A549 (cell line): ENCODE data around the gene ESRRG. TPM values are rescaled to one million over a fixed set of nuclear protein-coding genes. Genes with fewer than 3 reads are reported as not detected.

ENCODE experiments used
- ATAC-seq, 2 experiments: fragments of 200-7000 bp in 1 of 2; fragments of >200 bp in 1 of 2; cut with Nextera tagmentation in 1 of 2; cut with Tn5 transposase in 1 of 2; 3 replicates each; pipeline versions ENCODE4 v1.8.0 to v1.9.1; 2018 to 2020; ENCODE audit warnings: mild to moderate bottlenecking in 1 of 2, moderate library complexity in 1 of 2
- CTCF ChIA-PET: fragments of 300-600 bp; sonication (Branson Sonifier 250); formaldehyde crosslinking; extraction: SDS; loops from one replicate; lab custom pipeline; 2021; ENCODE audit warnings: antibody characterized with exemption, inconsistent platforms; lab: Yijun Ruan, JAX
- POLR2A ChIA-PET: fragments of 350-600 bp; formaldehyde crosslinking; extraction: SDS; loops from one replicate; lab custom pipeline; 2021; ENCODE audit warnings: antibody characterized with exemption, inconsistent platforms; lab: Yijun Ruan, JAX
- DNase-seq, 2 experiments: peaks; one replicate each; pipeline versions ENCODE4 v3.0.0 to v3.0.0-alpha.2; 2011 to 2016; ENCODE audit warnings: low read depth in 1 of 2, low spot score in 1 of 2
- FAIRE-seq: peaks from 2 replicates; lab custom pipeline; 2011; peaks lifted over from hg19 to GRCh38; lab: Jason Lieb, UNC
- H3K27ac ChIP-seq, 2 experiments: fragments of >200 bp; sonication (Bioruptor Twin); formaldehyde crosslinking; 3 replicates each; pipeline ENCODE4 v1.5.1; 2016 to 2017
- H3K4me1 ChIP-seq: fragments of >200 bp; sonication (Bioruptor Twin); formaldehyde crosslinking; 3 replicates; pipeline ENCODE4 v1.6.1; 2016
- H3K4me2 ChIP-seq: fragments of >200 bp; sonication (Bioruptor Twin); formaldehyde crosslinking; 3 replicates; pipeline ENCODE4 v1.6.1; 2016
- H3K4me3 ChIP-seq: fragments of >200 bp; sonication (Bioruptor Twin); formaldehyde crosslinking; 3 replicates; pipeline ENCODE4 v1.5.1; 2016
- H3K9me3 ChIP-seq: fragments of >200 bp; sonication (Bioruptor Twin); formaldehyde crosslinking; 3 replicates; pipeline ENCODE4 v1.6.1; 2016
- ATOH8 ChIP-seq: fragments of 250-450 bp; sonication (Bioruptor Pico); IDR thresholded peaks from 2 replicates; pipeline ENCODE4 v1.5.0; 2020; ENCODE audit warnings: low read depth, mild to moderate bottlenecking, moderate library complexity
- CBX8 ChIP-seq: fragments of 200-600 bp; sonication (generic); IDR thresholded peaks from 2 replicates; pipeline ENCODE4 v1.6.1; 2016
- EHF ChIP-seq: fragments of 250-450 bp; sonication (Bioruptor Pico); IDR thresholded peaks from 2 replicates; pipeline ENCODE4 v1.5.0; 2020; ENCODE audit warnings: mild to moderate bottlenecking
- ESRRA ChIP-seq: fragments of 150-350 bp; IDR thresholded peaks from 2 replicates; pipeline ENCODE4 v1.6.1; 2014; ENCODE audit warnings: mild to moderate bottlenecking, low read length, borderline replicate concordance
- FOSB ChIP-seq: fragments of 250-450 bp; sonication (Bioruptor Pico); IDR thresholded peaks from 2 replicates; pipeline ENCODE4 v1.5.0; 2020; ENCODE audit warnings: mild to moderate bottlenecking, moderate library complexity
- FOXS1 ChIP-seq: fragments of 250-450 bp; sonication (Bioruptor Pico); IDR thresholded peaks from 2 replicates; pipeline ENCODE4 v1.5.0; 2020; ENCODE audit warnings: mild to moderate bottlenecking, moderate library complexity
- GATA3 ChIP-seq: IDR thresholded peaks from 2 replicates; pipeline ENCODE4 v1.6.1; 2012; ENCODE audit warnings: borderline replicate concordance
- HEYL ChIP-seq: fragments of 250-450 bp; sonication (Bioruptor Pico); IDR thresholded peaks from 2 replicates; pipeline ENCODE4 v1.8.0; 2021; ENCODE audit warnings: mild to moderate bottlenecking, moderate library complexity
- MAFK ChIP-seq: fragments of 450-650 bp; IDR thresholded peaks from 2 replicates; pipeline ENCODE4 v1.6.1; 2014; ENCODE audit not compliant: partially characterized antibody
- MAZ ChIP-seq: fragments of 150-350 bp; IDR thresholded peaks from 2 replicates; pipeline ENCODE4 v1.6.1; 2014; ENCODE audit warnings: antibody characterized with exemption, low read depth, low read length, borderline replicate concordance
- MYC ChIP-seq: IDR thresholded peaks from 2 replicates; pipeline ENCODE4 v1.6.1; 2012; ENCODE audit warnings: mild to moderate bottlenecking, inconsistent platforms, low read length, improper control_type of control experiment, borderline replicate concordance
- NFE2L2 ChIP-seq: fragments of 150-350 bp; conservative IDR thresholded peaks from 2 replicates; pipeline ENCODE4 v1.6.1; 2014; ENCODE audit warnings: low read length
- NPAS2 ChIP-seq: fragments of 250-450 bp; sonication (Bioruptor Pico); IDR thresholded peaks from 2 replicates; pipeline ENCODE4 v1.8.0; 2022; ENCODE audit warnings: mild to moderate bottlenecking, moderate library complexity, borderline replicate concordance
- POLR2AphosphoS2 ChIP-seq: conservative IDR thresholded peaks from 2 replicates; pipeline ENCODE4 v1.6.1; 2012; ENCODE audit warnings: low read length, improper control_type of control experiment, inconsistent platforms
- RAD21 ChIP-seq, 2 experiments: fragments of >200 bp in 1 of 2; sonication (Bioruptor Twin) in 1 of 2; formaldehyde crosslinking in 1 of 2; IDR thresholded peaks in 1 of 2; conservative IDR thresholded peaks in 1 of 2; 2 replicates in 1 of 2; 3 replicates in 1 of 2; pipeline ENCODE4 v1.6.1; 2012 to 2018; ENCODE audit warnings: inconsistent platforms in 1 of 2
- RCOR1 ChIP-seq: fragments of 150-350 bp; IDR thresholded peaks from 2 replicates; pipeline ENCODE4 v1.6.1; 2014; ENCODE audit warnings: antibody characterized with exemption, low read length, low read depth
- RFX5 ChIP-seq: fragments of 450-650 bp; IDR thresholded peaks from 2 replicates; pipeline ENCODE4 v1.7.1; 2014; ENCODE audit warnings: antibody characterized with exemption, mild to moderate bottlenecking, moderate library complexity
- TP53 ChIP-seq: fragments of 250-450 bp; sonication (Bioruptor Pico); IDR thresholded peaks from 2 replicates; pipeline ENCODE4 v1.5.0; 2021; ENCODE audit warnings: mild to moderate bottlenecking, moderate library complexity
- USF2 ChIP-seq: fragments of 450-650 bp; IDR thresholded peaks from 2 replicates; pipeline ENCODE4 v1.6.1; 2014; ENCODE audit warnings: antibody characterized with exemption
- ZFP36 ChIP-seq: fragments of 450-650 bp; IDR thresholded peaks from 2 replicates; pipeline ENCODE4 v1.6.1; 2014; ENCODE audit warnings: borderline replicate concordance; ENCODE audit not compliant: partially characterized antibody
- WGBS: methylation state at CpG from one replicate; pipeline ENCODE4 v1.1.6; 2017; ENCODE audit errors: missing lambda C conversion rate; 5-methylcytosine and 5-hydroxymethylcytosine counted together
- polyA plus RNA-seq, 4 experiments: library from polyadenylated mRNA; depleted of rRNA in 3 of 4; stranded (reverse); fragments of >200 nt; fragmentation: RNase III in 1 of 4; extraction: RNeasy Plus Mini Kit Qiagen cat#74134 plus additional on column Dnase treatment in 1 of 4; gene quantifications; 2 replicates in 3 of 4; 3 replicates in 1 of 4; pipeline ENCODE4 v1.2.3, GENCODE V29; 2011 to 2017

The ESRRG gene
- polyA plus RNA-seq, 2 of the 4 experiments (the other 2 are of a cell fraction): 0.09 TPM; not detected in 1

GRCh38 chr1:216596281-216596862, 126.9 kb downstream of the ESRRG start (continued):
- no peak for TF ChIP-seq RAD21 (conservative IDR thresholded peaks at IDR 0.05 in 1 of 2, IDR thresholded peaks at IDR 0.05 in 1 of 2)
- no peak for TF ChIP-seq FOSB

DNA sequence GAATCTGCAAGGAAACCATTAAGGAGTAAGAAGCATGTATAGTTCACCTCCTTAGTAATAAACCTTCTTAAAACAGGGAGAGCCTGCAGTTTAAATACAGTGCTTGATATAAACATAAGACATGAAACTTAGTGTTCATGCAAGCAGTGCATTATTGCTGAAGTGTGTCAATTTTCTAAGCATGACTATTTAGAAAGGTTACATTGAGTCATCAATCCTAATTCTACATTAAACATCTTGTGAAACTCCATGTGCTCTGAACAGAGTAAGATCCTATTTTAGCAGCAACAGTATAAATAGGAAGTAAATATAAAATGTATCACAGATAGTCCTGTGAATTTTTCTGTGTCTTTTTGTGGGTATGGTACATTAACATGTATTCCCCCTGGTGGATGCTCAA, 135.5 kb downstream of the ESRRG start:
- H3K4me2 ChIP-seq: no peak overlapping the region
- no peak for DNase-seq
- no peaks in the 10 kb centered on the region for H3K4me1 ChIP-seq
- POLR2A ChIA-PET: no interaction called here
- TF ChIP-seq HEYL (no peak), RAD21 (conservative IDR thresholded peaks at IDR 0.05 in 1 of 2, IDR thresholded peaks at IDR 0.05 in 1 of 2) (no peak), NFE2L2 (no peak), TP53 (CRISPR knock-in tag) (no peak), USF2 (no peak), ATOH8 (CRISPR knock-in tag) (no peak), EHF (CRISPR knock-in tag) (no peak), RCOR1 (no peak), NPAS2 (CRISPR knock-in tag) (no peak), RFX5 (no peak)
- TF ChIP-seq, all 56 proteins: peak for 0
- FAIRE-seq: no peak
- ATAC-seq: no peak
- CTCF ChIA-PET: no interaction called here
- no peak overlapping the region for H3K27ac ChIP-seq
- no peaks in the 10 kb centered on the region for H3K9me3 ChIP-seq
- no peak overlapping the region for H3K4me3 ChIP-seq

DNA sequence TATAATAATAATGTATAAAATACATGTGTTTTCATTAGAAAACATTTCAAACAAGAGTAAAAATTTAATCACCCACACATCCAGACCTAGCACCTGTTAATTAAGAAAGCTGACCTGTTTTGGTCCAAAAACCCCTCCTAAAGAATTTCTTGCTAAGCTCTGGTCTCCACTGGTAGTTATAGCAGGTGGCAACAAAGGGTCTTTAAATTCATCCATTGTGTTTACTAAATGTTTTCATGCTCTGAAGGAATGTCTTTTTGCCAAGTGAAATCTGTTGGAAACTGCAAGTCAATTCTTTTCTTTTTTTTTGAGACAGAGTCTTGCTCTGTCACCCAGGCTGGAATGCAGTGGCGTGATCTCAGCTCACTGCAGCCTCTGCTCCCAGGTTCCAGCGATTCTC, 141.1 kb downstream of the ESRRG start:
- DNase-seq (no peak), FAIRE-seq (no peak), ATAC-seq (no peak)
- no peaks in the 10 kb centered on the region for H3K9me3 ChIP-seq
- H3K27ac ChIP-seq: no peak overlapping the region
- 2% methylated on average over 2 of the region's 2 CpGs for WGBS
- ChIA-PET CTCF (interaction anchor here (0.6 kb wide), 1 partner anchor 936 kb away, joined by 3 read pairs; no protein-coding TSS in a partner anchor), POLR2A (no interaction called here)
- no peak overlapping the region for H3K4me3 ChIP-seq
- no peak for TF ChIP-seq MYC
- no peak for TF ChIP-seq NPAS2 (CRISPR knock-in tag)
- no peak for TF ChIP-seq MAFK
- TF ChIP-seq FOXS1 (CRISPR knock-in tag): no peak
- TF ChIP-seq RFX5: no peak
- no peak for TF ChIP-seq ESRRA
- TF ChIP-seq ZFP36: no peak
- no peak for TF ChIP-seq CBX8
- no peak for TF ChIP-seq MAZ
- no peak overlapping the region for H3K4me2 ChIP-seq
- no peaks in the 10 kb centered on the region for H3K4me1 ChIP-seq

DNA sequence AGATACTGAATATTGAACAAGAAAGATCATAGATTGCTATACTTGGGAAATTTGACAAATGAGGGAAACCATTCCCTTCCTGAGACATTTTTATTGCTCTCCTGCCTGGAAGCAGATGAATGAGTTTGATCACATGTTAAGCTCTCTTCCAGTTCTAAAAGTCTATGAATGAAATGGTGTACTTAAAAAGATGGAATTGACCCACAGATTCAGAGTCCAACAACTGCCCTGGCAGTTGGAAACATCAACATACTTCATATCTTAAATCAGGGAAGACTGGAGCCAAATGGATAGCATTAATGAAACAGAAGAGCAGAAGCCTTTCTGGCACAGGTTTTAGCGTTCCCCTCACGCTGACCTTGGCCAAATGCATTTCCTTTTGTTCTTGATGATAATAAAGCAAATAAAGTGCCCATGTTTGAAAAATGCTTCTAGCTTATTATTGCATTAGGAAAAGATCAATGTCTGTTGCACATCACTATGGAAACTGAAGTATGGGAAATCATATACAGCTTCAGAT, 142.6 kb downstream of the ESRRG start:
- CTCF ChIA-PET: interaction anchor here (1.0 kb wide), 1 partner anchor 20 kb away, joined by 3 read pairs; no protein-coding TSS in a partner anchor
- H3K9me3 ChIP-seq: no peaks in the 10 kb centered on the region
- POLR2A ChIA-PET: no interaction called here
- WGBS: 0% methylated on average over 2 of the region's 2 CpGs
- H3K4me3 ChIP-seq: no peak overlapping the region
- ATAC-seq: no peak
- no peak overlapping the region for H3K27ac ChIP-seq
- H3K4me2 ChIP-seq: no peak overlapping the region
- no peak for FAIRE-seq
- no peaks in the 10 kb centered on the region for H3K4me1 ChIP-seq
- no peak for DNase-seq
- TF ChIP-seq GATA3 (no peak), TP53 (CRISPR knock-in tag) (no peak), USF2 (no peak), POLR2AphosphoS2 (no peak)
